Measurements from ENCODE around the gene CAMK2D.
"Not testable (repeated sequence)": the region's sequence is repeated elsewhere in the genome, so short reads cannot be mapped to it uniquely, and the experiment has no call there.

Gene CAMK2D

GRCh38 chr4:113761620-113762185 is at the start of gene CAMK2D:
Gene CAMK2D, minus strand, starts transcription at chr4:113761738. Its CDS starts 670 bp downstream, at chr4:113761068.
- peak; percentile 81 to 95 for DNase-seq

DNA sequence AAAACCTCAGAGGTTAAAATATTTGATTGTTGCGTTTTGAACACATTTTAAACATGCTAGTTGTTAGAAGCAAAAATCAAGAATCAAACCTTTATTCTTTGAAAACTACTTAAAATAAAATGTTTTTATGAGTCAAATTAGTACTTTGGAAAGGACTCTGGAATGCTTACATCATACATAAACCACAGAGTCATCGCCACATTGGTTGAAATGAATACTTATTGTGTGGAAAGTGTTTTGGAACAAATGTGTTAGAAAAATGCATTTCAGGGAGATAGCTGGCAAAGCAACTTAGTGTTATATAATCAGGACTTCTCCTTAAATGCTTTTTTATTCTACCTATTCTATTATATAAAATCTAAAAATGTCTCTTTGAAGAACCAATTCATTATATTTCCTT is 49.4 kb upstream of the CAMK2D start:
- DNase-seq: no peak

GRCh38 chr4:113809311-113809710 is 47.8 kb upstream of the CAMK2D start:
- DNase-seq: no peak

DNA sequence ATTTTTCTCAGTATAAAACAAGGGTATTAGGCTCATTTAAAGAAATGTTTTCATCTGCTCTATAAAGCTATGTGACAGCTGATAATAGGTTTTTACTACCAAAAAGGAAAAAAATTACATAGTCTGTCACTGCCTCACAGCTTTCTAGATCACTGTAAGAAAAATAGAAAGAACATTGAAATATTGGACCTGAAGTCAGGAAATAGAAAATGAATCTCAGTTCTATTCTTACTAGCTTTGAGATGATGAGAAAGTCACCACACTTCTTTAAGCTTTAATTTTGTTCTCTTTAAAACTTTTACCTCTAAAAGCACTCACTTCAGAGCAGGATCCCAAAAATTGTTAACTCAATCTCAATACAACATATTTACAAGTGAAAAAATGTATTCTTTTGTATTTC is 45.3 kb upstream of the CAMK2D start:
- DNase-seq: no peak

- DNase-seq: no peak
These were observed 40.3 kb upstream of the CAMK2D start for GRCh38 chr4:113801882-113802281.

DNA sequence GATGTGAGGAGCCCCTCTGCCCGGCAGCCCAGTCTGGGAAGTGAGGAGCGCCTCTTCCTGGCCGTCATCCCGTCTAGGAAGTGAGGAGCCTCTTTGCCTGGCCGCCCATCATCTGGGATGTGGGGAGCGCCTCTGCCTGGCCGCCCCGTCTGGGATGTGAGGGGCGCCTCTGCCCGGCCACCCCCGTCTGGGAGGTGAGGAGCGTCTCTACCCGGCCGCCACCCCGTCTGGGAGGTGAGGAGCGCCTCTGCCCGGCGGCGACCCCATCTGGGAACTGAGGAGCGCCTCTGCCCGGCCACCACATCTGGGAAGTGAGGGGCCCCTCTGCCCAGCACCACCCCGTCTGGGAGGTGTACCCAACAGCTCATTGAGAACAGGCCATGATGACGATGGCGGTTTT is 34.8 kb upstream of the CAMK2D start:
- not testable (repeated sequence) for DNase-seq

GRCh38 chr4:113790478-113790877 is 28.9 kb upstream of the CAMK2D start:
- DNase-seq: no peak

DNA sequence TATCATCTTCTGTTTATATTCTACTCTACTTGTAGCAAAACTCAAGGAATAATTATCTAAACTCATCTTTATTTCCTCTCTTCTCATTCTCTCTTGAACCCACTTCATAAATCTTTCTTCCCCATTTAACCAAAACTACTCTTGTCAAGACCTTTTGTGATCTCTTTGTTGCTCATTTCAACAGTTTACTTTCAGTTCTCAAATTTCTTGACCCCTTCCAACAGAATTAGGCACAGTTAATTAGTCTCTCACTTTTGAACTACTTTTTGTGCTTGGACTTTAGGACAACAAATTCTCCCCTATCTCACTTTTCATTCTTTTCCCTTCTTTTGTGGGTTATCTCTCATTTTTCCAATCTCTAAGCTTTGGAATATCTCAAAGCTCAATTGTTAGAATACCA is 27.4 kb upstream of the CAMK2D start:
- DNase-seq: no peak

DNA sequence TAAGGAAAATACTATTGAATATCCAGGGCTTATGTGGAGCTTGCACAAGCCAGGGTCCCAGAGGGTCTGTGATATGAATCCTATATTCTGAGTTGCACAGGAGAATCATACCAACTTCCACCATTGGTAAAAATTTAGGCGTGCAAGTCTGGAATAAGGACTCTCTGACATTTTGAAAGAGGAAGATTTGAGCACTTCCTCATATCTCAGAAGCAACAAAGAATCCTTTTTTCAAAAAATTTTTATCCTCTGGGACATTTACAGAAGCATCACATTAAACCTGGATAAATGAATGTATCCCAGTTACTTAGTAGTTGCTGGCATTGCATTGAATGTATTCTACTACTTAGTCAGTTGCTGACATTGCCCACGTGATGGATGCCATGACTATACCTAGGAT is 24.2 kb upstream of the CAMK2D start:
- no peak for DNase-seq

- no peak for DNase-seq
These were observed 23.1 kb upstream of the CAMK2D start for GRCh38 chr4:113784497-113785250.

GRCh38 chr4:113783701-113784100 is 22.2 kb upstream of the CAMK2D start:
- no peak for DNase-seq

DNA sequence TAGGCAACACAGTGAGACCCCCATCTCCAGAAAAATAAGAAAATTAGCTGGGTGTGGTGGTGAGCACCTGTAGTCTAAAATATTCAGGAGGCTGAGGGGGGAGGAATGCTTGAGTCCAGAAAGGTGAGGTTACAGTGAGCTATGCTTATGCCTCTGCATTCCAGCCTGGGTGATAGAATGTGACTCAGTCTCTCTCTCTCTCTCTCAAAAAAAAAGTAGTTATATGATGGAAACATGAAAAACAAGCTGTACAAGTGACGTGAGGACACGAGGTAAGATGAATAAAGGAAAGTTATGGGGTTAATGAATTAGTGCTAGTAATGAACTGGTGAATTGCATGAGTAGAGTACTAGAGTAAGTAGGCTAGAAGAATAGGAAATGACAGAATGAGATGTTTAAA is 21.8 kb upstream of the CAMK2D start:
- DNase-seq: no peak

GRCh38 chr4:113781439-113782040 is 20.0 kb upstream of the CAMK2D start:
- no peak for DNase-seq

DNA sequence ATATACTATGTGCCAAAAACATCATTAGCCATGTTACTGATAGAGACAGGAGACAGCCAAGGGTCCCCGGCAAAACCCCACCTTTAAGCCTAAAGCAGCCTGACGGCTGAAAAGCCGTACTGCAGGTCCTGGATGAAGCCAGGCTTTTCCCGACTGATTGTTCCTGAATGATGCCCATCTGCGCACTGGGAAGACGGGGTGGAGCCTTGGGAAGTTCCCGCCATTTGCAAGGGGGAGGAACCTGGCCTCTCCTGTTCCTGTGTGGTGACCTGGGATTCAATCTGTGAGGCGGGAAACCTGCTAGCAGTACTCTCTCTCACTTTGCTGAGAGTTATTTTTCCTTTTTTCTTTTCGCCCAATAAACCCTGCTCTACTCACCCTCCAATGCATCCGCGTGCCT is 15.1 kb upstream of the CAMK2D start:
- no peak for DNase-seq

DNA sequence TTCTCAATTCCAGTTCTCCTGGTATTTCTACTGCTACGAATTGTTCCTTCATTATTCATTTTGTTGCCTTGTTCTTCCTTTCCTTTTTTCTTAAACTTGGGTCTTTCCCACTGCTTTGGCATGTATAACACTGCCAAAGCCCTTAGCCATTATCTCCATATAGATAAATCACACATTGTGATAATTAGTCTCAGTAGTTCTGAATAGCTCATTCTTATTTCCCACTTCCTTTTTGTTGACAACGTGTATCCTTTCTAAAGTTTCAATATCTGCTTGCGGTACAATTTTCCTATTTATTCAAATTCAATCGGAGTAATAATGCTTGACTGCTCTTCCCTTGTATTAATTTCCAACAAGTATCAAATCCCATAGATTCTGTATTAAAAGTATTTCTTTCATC is 14.5 kb upstream of the CAMK2D start:
- DNase-seq: no peak

GRCh38 chr4:113773756-113774155 is 12.2 kb upstream of the CAMK2D start:
- DNase-seq: no peak

DNA sequence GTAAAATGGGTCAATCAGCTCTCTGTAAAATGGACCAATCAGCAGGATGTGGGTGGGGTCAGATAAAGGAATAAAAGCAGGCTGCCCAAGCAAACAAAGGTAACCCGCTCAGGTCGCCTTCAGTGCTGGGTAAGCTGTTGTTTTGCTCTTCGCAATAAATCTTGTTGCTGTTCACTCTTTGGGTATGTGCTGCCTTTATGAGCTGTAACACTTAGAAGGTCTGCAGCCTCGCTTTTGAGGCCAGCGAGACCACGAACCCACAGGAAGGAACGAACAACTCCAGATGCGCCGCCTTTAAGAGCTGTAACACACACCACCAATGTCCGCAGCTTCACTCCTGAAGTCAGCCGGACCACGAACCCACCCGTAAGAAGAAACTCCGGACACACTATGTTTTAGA is 11.5 kb upstream of the CAMK2D start:
- DNase-seq: no peak

GRCh38 chr4:113772319-113772718 is 10.8 kb upstream of the CAMK2D start:
- no peak for DNase-seq

DNA sequence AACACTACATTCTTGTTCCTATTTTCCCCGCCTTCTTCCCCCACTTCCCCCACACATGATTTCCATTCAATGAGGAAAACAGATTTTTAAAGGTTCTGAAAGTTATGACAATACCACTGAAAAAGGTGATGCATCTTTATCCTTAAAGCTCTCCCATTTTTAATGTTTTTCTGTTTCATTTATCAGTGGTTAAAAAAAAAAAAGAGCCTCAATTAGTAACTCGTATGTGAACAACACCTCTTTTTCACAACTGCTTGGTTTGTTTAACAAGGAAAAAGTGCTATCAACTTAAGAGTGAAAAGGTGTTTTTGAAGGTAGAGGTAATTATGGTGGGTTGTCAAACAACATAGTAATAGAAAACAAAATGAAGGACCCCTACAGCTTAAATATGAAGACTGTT is 8.2 kb upstream of the CAMK2D start:
- no peak for DNase-seq

GRCh38 chr4:113768952-113769351 is 7.4 kb upstream of the CAMK2D start:
- no peak for DNase-seq

GRCh38 chr4:113766882-113767281 is 5.3 kb upstream of the CAMK2D start:
- no peak for DNase-seq

- no peak for DNase-seq
These were observed 3.3 kb upstream of the CAMK2D start for GRCh38 chr4:113764720-113765264.

GRCh38 chr4:113763923-113764322 is 2.4 kb upstream of the CAMK2D start:
- not testable (repeated sequence) for DNase-seq

- DNase-seq: no peak
These were observed 1.4 kb upstream of the CAMK2D start for GRCh38 chr4:113763029-113763285.

Measured in stimulated activated CD4-positive, alpha-beta T cell treated with anti-CD3 and anti-CD28 coated beads, Interleukin-4, amount 100 ng/mL, for 4 hours (primary cell).